Measurements from ENCODE around the gene DCAF11. TPM values are rescaled to one million over a fixed set of nuclear protein-coding genes. Genes with fewer than 3 reads are reported as not detected.

Gene DCAF11
- total and polyA plus RNA-seq, 2 of the 13 experiments (the other 11 are each of a cell fraction or from before 2014, with no cell fraction given) = 150 to 257 TPM

DNA sequence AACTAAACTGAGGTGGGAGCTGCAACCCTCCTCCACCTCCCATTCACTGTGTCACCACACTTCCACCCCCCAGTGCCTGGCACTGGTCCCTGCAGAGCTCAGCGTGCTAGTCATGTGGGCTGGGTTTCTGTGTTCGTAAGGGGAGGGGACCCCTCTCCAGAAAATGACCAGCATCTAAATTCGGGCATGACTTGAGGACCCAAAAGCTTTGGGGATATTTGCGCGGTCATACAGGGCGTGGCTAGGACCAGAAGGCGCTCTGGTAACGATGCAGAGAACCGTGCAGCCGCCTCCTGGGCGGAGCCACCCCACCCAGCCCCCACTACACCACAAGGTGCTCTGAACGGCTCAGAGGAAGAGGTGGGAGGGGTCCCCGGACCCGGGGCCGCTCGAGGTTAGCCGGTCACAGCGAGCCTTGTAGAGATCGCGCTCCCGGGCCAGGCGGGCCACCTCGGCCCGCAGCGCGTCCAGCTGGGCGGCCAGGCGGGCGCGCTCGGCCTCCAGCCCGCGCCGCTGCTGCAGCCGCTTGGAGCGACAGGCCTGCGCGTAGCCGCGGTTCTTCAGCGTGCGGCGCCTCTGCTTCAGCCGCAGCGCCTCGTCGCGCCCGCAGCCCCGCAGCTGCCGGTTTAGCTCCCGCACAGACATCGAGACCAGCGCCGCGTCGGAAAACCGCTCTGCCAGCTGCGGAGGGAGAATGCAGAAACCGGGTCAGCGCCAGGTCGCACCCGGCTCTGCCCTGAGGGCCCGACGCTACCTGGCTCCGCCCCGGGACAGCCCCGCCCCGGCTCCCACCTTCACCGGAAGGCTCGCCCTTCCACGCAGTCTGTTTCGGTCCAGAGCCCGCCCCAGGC lies 33.5 kb upstream of the DCAF11 start (continued):
- TF ChIP-seq ZNF646 (CRISPR knock-in tag; IDR thresholded peaks at IDR 0.05) (no peak), CBX2 (IDR thresholded peaks at IDR 0.05; ENCODE audit: low read depth, low read length) (no peak), CBX2 (CRISPR knock-in tag; IDR thresholded peaks at IDR 0.05; ENCODE audit: low read depth) (peak; percentile 98; the same call in 1 of the 2 replicates), GMEB2 (CRISPR knock-in tag; IDR thresholded peaks at IDR 0.05; ENCODE audit: low read depth) (no peak), GPBP1L1 (CRISPR knock-in tag; IDR thresholded peaks at IDR 0.05) (no peak), PAF1 (CRISPR knock-in tag; IDR thresholded peaks at IDR 0.05) (no peak), ZNF569 (CRISPR knock-in tag; IDR thresholded peaks at IDR 0.05; ENCODE audit: borderline replicate concordance) (no peak), CENPX (CRISPR knock-in tag; IDR thresholded peaks at IDR 0.05) (no peak), SPEN (CRISPR knock-in tag; IDR thresholded peaks at IDR 0.05; ENCODE audit: low read depth) (peak; percentile 72), ZNF383 (CRISPR knock-in tag; IDR thresholded peaks at IDR 0.05; ENCODE audit: borderline replicate concordance) (no peak), ZNF766 (CRISPR knock-in tag; IDR thresholded peaks at IDR 0.05; ENCODE audit: borderline replicate concordance) (peak; percentile 54; the same call in 1 of the 2 replicates)
- TF ChIP-seq, protein P1, sequence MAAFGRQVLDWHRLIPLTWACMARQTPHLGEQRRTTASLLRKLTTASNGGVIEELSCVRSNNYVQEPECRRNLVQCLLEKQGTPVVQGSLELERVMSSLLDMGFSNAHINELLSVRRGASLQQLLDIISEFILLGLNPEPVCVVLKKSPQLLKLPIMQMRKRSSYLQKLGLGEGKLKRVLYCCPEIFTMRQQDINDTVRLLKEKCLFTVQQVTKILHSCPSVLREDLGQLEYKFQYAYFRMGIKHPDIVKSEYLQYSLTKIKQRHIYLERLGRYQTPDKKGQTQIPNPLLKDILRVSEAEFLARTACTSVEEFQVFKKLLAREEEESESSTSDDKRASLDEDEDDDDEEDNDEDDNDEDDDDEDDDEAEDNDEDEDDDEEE (CRISPR knock-in tag; IDR thresholded peaks at IDR 0.05) = no peak; the same call in 1 of the 2 replicates
